ENCODE data around the gene CEP70.

DNA sequence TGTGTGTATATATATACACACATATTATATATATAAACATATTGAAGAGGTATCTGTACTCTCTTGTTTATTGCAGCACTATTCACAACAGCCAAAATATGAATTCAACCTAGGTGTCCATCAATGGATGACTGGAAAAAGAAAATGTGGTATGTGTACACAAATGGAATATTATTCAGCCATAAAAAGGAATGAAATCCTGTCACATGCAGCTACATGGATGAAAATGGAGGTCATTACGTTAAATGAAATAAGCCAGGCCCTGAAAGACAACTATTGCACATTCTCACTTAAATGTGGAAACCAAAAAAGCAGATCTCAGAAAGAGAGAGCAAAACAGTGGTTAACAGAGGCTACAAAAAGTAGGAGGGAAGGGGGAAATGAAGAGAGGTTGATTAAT lies 49.5 kb downstream of the CEP70 start:
- TF ChIP-seq, protein P1, sequence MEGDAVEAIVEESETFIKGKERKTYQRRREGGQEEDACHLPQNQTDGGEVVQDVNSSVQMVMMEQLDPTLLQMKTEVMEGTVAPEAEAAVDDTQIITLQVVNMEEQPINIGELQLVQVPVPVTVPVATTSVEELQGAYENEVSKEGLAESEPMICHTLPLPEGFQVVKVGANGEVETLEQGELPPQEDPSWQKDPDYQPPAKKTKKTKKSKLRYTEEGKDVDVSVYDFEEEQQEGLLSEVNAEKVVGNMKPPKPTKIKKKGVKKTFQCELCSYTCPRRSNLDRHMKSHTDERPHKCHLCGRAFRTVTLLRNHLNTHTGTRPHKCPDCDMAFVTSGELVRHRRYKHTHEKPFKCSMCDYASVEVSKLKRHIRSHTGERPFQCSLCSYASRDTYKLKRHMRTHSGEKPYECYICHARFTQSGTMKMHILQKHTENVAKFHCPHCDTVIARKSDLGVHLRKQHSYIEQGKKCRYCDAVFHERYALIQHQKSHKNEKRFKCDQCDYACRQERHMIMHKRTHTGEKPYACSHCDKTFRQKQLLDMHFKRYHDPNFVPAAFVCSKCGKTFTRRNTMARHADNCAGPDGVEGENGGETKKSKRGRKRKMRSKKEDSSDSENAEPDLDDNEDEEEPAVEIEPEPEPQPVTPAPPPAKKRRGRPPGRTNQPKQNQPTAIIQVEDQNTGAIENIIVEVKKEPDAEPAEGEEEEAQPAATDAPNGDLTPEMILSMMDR (IDR thresholded peaks at IDR 0.05), result no peak
- TF ChIP-seq POLR2A (IDR thresholded peaks at IDR 0.05) (no peak), EP300 (IDR thresholded peaks at IDR 0.05) (no peak)
